ENCODE data around the gene LILRA5. TPM values are rescaled to one million over a fixed set of nuclear protein-coding genes. Genes with fewer than 3 reads are reported as not detected.
"Not testable (repeated sequence)": the region's sequence is repeated elsewhere in the genome, so short reads cannot be mapped to it uniquely, and the experiment has no call there.

LILRA5 gene
- total and polyA plus RNA-seq, 5 donors from 2014 or later = 0.67 TPM; not detected in 4

- H3K4me3 ChIP-seq (ENCODE audit: low read depth, low read length) = no peak overlapping the region
- H3K4me1 ChIP-seq (ENCODE audit: control insufficient read depth, insufficient read depth, low read length, poor library complexity, severe bottlenecking) = no peaks in the 10 kb centered on the region
- no peaks in the 10 kb centered on the region for H3K36me3 Mint-ChIP-seq
- no peak for DNase-seq
- H3K9me3 Mint-ChIP-seq = peaks cover 0 to 2% (median 0%) of the 10 kb centered on the region in 7 donors
- peaks cover 28% of the 10 kb centered on the region for H3K27me3 Mint-ChIP-seq
- no peaks in the 10 kb centered on the region for H3K9me3 ChIP-seq (ENCODE audit: control insufficient read depth in 2 of 2, low read length in 2 of 2)
- peak overlapping the region in 1 of 3 donors; percentile 61 for H3K27ac Mint-ChIP-seq
- no peak for ATAC-seq (ENCODE audit: low read depth in 2 of 2)
- no peak overlapping the region for H3K27ac ChIP-seq (ENCODE audit: insufficient read depth, low read length, poor library complexity, severe bottlenecking)
- H3K4me3 Mint-ChIP-seq = no peak overlapping the region
- peaks cover 0 to 5% (median 0%) of the 10 kb centered on the region in 4 donors for H3K4me1 Mint-ChIP-seq
- no peaks in the 10 kb centered on the region for H3K36me3 ChIP-seq (ENCODE audit: control insufficient read depth, insufficient read depth, low read length)
- no peaks in the 10 kb centered on the region for H3K27me3 ChIP-seq (ENCODE audit: control insufficient read depth, insufficient read depth, low read length)
These were observed 30.1 kb downstream of the LILRA5 start for GRCh38 chr19:54282686-54283470.

- H3K4me3 ChIP-seq (ENCODE audit: low read depth, low read length); H3K4me3 Mint-ChIP-seq; H3K27me3 ChIP-seq (ENCODE audit: control insufficient read depth, insufficient read depth, low read length): not testable (repeated sequence)
These were observed 31.3 kb downstream of the LILRA5 start for GRCh38 chr19:54281729-54282075.

GRCh38 chr19:54281007-54281728 lies 31.8 kb downstream of the LILRA5 start, which contains the start of gene LILRB2:
Gene LILRB2 (minus strand): TSS chr19:54281110. CDS start chr19:54280496, 614 bp downstream.
- Histone ChIP-seq H3K4me3 (ENCODE audit: low read depth, low read length) (no peak within 1 kb of the TSS), H3K27ac (ENCODE audit: insufficient read depth, low read length, poor library complexity, severe bottlenecking) (no peak within 1 kb of the TSS)
- no peaks in the 10 kb centered on the region for H3K36me3 Mint-ChIP-seq

More at GRCh38 chr19:54281729-54282075, 31.3 kb downstream of the LILRA5 start:
- not testable (repeated sequence) for H3K36me3 Mint-ChIP-seq; H3K36me3 ChIP-seq (ENCODE audit: control insufficient read depth, insufficient read depth, low read length); DNase-seq; ATAC-seq (ENCODE audit: low read depth in 2 of 2); H3K27ac Mint-ChIP-seq; H3K4me1 ChIP-seq (ENCODE audit: control insufficient read depth, insufficient read depth, low read length, poor library complexity, severe bottlenecking); H3K27ac ChIP-seq (ENCODE audit: insufficient read depth, low read length, poor library complexity, severe bottlenecking); H3K4me1 Mint-ChIP-seq; H3K9me3 ChIP-seq (ENCODE audit: control insufficient read depth in 2 of 2, low read length in 2 of 2); H3K9me3 Mint-ChIP-seq
- H3K27me3 Mint-ChIP-seq = peaks cover 28% of the 10 kb centered on the region

GRCh38 chr19:54280441-54280840 lies 32.5 kb downstream of the LILRA5 start:
- H3K4me3 ChIP-seq (ENCODE audit: low read depth, low read length); H3K4me3 Mint-ChIP-seq; ATAC-seq (ENCODE audit: low read depth in 2 of 2); H3K36me3 Mint-ChIP-seq; H3K27ac ChIP-seq (ENCODE audit: insufficient read depth, low read length, poor library complexity, severe bottlenecking); H3K27ac Mint-ChIP-seq; H3K9me3 Mint-ChIP-seq; DNase-seq; H3K36me3 ChIP-seq (ENCODE audit: control insufficient read depth, insufficient read depth, low read length); H3K4me1 ChIP-seq (ENCODE audit: control insufficient read depth, insufficient read depth, low read length, poor library complexity, severe bottlenecking); H3K4me1 Mint-ChIP-seq; H3K9me3 ChIP-seq (ENCODE audit: control insufficient read depth in 2 of 2, low read length in 2 of 2); H3K27me3 ChIP-seq (ENCODE audit: control insufficient read depth, insufficient read depth, low read length): not testable (repeated sequence)
- H3K27me3 Mint-ChIP-seq = peaks cover 28% of the 10 kb centered on the region

More at GRCh38 chr19:54281007-54281728, 31.8 kb downstream of the LILRA5 start, which contains the start of gene LILRB2:
- H3K4me1 ChIP-seq (ENCODE audit: control insufficient read depth, insufficient read depth, low read length, poor library complexity, severe bottlenecking) = no peaks in the 10 kb centered on the region
- H3K4me3 Mint-ChIP-seq = no peak within 1 kb of the TSS
- no peaks in the 10 kb centered on the region for H3K27me3 ChIP-seq (ENCODE audit: control insufficient read depth, insufficient read depth, low read length)
- H3K36me3 ChIP-seq (ENCODE audit: control insufficient read depth, insufficient read depth, low read length) = no peaks in the 10 kb centered on the region
- H3K9me3 Mint-ChIP-seq = peaks cover 0 to 2% (median 0%) of the 10 kb centered on the region in 7 donors
- H3K27ac Mint-ChIP-seq = no peak within 1 kb of the TSS
- H3K4me1 Mint-ChIP-seq = peaks cover 0 to 5% (median 0%) of the 10 kb centered on the region in 4 donors
- H3K9me3 ChIP-seq (ENCODE audit: control insufficient read depth in 2 of 2, low read length in 2 of 2) = no peaks in the 10 kb centered on the region
- peaks cover 28% of the 10 kb centered on the region for H3K27me3 Mint-ChIP-seq
- DNase-seq (no peak), ATAC-seq (ENCODE audit: low read depth in 2 of 2) (no peak)

GRCh38 chr19:54280025-54280424 lies 32.9 kb downstream of the LILRA5 start:
- H3K36me3 ChIP-seq (ENCODE audit: control insufficient read depth, insufficient read depth, low read length); H3K9me3 ChIP-seq (ENCODE audit: control insufficient read depth in 2 of 2, low read length in 2 of 2); H3K4me1 Mint-ChIP-seq; H3K4me3 Mint-ChIP-seq; H3K27ac ChIP-seq (ENCODE audit: insufficient read depth, low read length, poor library complexity, severe bottlenecking); H3K27ac Mint-ChIP-seq; H3K27me3 ChIP-seq (ENCODE audit: control insufficient read depth, insufficient read depth, low read length); H3K36me3 Mint-ChIP-seq; H3K9me3 Mint-ChIP-seq; H3K4me3 ChIP-seq (ENCODE audit: low read depth, low read length); H3K4me1 ChIP-seq (ENCODE audit: control insufficient read depth, insufficient read depth, low read length, poor library complexity, severe bottlenecking); DNase-seq; ATAC-seq (ENCODE audit: low read depth in 2 of 2): not testable (repeated sequence)
- H3K27me3 Mint-ChIP-seq = peaks cover 28% of the 10 kb centered on the region

- no peak overlapping the region for H3K4me3 ChIP-seq (ENCODE audit: low read depth, low read length)
- H3K36me3 ChIP-seq (ENCODE audit: control insufficient read depth, insufficient read depth, low read length) = no peaks in the 10 kb centered on the region
- no peak for ATAC-seq (ENCODE audit: low read depth in 2 of 2)
- no peaks in the 10 kb centered on the region for H3K4me1 Mint-ChIP-seq
- H3K27me3 Mint-ChIP-seq = peaks cover 22% of the 10 kb centered on the region
- no peaks in the 10 kb centered on the region for H3K36me3 Mint-ChIP-seq
- no peak overlapping the region for H3K27ac ChIP-seq (ENCODE audit: insufficient read depth, low read length, poor library complexity, severe bottlenecking)
- no peaks in the 10 kb centered on the region for H3K4me1 ChIP-seq (ENCODE audit: control insufficient read depth, insufficient read depth, low read length, poor library complexity, severe bottlenecking)
- no peaks in the 10 kb centered on the region for H3K9me3 ChIP-seq (ENCODE audit: control insufficient read depth in 2 of 2, low read length in 2 of 2)
- no peaks in the 10 kb centered on the region for H3K9me3 Mint-ChIP-seq
- no peaks in the 10 kb centered on the region for H3K27me3 ChIP-seq (ENCODE audit: control insufficient read depth, insufficient read depth, low read length)
- H3K27ac Mint-ChIP-seq = no peak overlapping the region
- no peak overlapping the region for H3K4me3 Mint-ChIP-seq
- no peak for DNase-seq
These were observed 33.5 kb downstream of the LILRA5 start for GRCh38 chr19:54279406-54279962.

- not testable (repeated sequence) for H3K4me3 ChIP-seq (ENCODE audit: low read depth, low read length); H3K9me3 Mint-ChIP-seq; H3K36me3 Mint-ChIP-seq; H3K9me3 ChIP-seq (ENCODE audit: control insufficient read depth in 2 of 2, low read length in 2 of 2); H3K27me3 ChIP-seq (ENCODE audit: control insufficient read depth, insufficient read depth, low read length); ATAC-seq (ENCODE audit: low read depth in 2 of 2); H3K27ac Mint-ChIP-seq; DNase-seq; H3K36me3 ChIP-seq (ENCODE audit: control insufficient read depth, insufficient read depth, low read length); H3K4me1 ChIP-seq (ENCODE audit: control insufficient read depth, insufficient read depth, low read length, poor library complexity, severe bottlenecking); H3K4me1 Mint-ChIP-seq; H3K27ac ChIP-seq (ENCODE audit: insufficient read depth, low read length, poor library complexity, severe bottlenecking)
- Mint-ChIP-seq H3K4me3 (peak overlapping the region in 1 of 4 donors; percentile 38), H3K27me3 (peaks cover 27% of the 10 kb centered on the region)
These were observed 34.3 kb downstream of the LILRA5 start for GRCh38 chr19:54278571-54279195.

Measured in CD4-positive, CD25-positive, alpha-beta regulatory T cell (primary cell).